HG03135 (cell line): ENCODE results near the gene RANBP3.

Experiments used
- ATAC-seq: cut with Tn5 transposase; IDR thresholded peaks from one replicate; pipeline ENCODE4 v1.9.1; 2021; ENCODE audit warnings: mild to moderate bottlenecking, moderate library complexity; ENCODE audit not compliant: unreplicated experiment

Gene RANBP3

DNA sequence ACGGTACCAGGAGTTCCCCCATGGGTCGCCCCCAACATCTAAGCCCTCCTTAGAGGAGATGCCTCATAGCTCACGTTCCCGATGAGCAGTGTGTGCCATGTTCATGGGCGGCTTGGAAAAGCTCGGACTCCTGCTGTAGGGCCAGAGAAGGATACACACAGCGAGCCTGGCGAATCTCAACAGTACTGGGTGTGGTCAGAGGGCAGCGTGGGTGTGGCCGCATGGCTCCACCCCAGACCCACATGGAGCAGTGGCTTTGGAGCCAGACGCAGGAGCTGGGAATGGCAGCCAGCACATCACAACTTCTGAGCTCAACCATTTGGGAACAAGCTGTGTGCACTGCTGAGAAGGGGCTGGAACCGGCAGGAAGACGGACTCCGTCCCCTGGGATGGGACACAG lies 48.3 kb downstream of the RANBP3 start:
- no peak for ATAC-seq

- ATAC-seq: no peak
Measured at GRCh38 chr19:5929179-5929578, 48.8 kb downstream of the RANBP3 start.

GRCh38 chr19:5927441-5927821 lies 50.5 kb downstream of the RANBP3 start:
- ATAC-seq: peak; percentile 65

DNA sequence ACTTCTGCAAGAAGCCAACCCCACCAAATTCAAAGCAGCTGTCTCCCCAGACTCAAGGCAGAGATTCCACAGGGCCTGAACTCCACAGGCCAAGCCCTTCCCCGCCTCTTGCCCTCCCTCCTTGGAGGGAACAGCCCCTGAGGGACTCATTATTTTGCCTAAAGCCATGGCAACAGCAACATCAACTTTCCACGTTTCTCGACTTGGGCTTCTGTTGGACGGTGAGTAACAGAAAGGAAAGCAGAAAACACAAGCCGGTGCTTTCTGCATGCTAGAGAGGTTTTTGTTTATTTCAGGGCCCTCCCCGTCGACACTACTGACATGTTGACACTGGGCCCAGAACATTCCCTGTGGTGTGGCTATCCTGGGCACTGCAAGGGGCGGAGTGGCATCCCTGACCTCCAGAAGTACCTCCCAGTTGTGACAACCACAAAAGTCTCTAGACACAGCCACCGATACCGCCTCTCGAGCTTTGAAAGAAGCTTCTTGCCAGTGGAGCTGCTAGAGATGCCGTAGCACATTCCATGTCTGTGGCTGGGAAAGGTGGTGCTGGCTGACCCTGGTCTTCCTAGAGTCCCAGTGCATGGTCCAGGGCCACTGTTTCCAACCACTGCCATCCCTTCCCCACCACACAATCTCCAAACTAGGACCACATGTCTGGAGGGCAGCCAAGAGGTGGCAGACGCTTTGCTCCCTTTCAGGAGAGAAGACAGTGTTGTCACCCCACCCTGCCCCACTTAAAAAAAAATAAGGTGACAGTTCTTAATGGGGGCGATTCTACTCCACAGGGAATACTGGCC lies 51.1 kb downstream of the RANBP3 start:
- no peak for ATAC-seq

DNA sequence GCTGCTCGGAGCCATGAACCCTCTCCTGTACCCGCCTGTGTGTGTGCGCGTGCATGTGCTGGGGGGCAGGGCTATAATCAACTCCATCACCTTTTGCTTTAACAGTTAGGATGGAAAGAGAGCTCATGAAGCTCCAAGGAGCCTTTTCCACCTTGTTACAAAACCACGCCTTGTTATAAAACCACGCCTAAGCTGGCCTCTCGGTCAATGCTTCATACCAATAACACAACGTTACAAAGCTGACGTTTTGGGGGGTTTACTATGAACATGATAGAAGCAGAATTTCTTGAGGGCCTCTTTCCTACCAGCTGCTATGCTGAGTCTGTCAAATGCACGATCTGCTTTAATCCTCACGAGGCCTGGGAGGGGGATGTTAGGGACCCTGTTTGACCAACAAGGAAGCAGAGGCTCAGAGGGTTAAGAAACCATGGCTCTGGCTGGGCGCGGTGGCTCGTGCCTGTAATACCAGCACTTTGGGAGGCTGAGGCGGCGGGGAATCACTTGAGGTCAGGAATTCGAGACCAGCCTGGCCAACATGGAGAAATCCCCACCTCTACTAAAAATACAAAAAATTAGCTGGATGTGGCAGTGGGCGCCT lies 52.0 kb downstream of the RANBP3 start:
- no peak for ATAC-seq

DNA sequence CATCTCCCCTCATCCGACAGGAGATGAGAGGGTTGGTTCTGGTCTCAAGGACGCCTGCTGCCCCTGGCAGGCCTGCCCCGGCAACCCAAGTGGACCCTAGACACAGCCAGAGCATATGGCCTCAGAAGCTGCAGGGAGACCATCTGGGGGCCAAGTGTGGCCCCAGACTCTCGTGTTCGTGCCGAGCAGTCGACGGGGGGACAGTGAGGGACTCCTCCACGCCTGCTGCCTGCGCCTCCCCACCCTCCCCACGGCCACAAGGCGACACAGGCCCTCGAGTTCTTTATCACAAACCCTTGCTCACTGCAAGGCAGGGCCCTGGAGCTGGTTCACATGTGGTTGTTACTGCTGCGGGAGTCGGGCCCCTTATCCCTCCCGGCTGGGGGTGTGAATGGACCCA lies 54.6 kb downstream of the RANBP3 start:
- ATAC-seq: no peak

- no peak for ATAC-seq
Measured at GRCh38 chr19:5922161-5922545, 55.8 kb downstream of the RANBP3 start.

- no peak for ATAC-seq
Measured at GRCh38 chr19:5921516-5922160, 56.3 kb downstream of the RANBP3 start.

DNA sequence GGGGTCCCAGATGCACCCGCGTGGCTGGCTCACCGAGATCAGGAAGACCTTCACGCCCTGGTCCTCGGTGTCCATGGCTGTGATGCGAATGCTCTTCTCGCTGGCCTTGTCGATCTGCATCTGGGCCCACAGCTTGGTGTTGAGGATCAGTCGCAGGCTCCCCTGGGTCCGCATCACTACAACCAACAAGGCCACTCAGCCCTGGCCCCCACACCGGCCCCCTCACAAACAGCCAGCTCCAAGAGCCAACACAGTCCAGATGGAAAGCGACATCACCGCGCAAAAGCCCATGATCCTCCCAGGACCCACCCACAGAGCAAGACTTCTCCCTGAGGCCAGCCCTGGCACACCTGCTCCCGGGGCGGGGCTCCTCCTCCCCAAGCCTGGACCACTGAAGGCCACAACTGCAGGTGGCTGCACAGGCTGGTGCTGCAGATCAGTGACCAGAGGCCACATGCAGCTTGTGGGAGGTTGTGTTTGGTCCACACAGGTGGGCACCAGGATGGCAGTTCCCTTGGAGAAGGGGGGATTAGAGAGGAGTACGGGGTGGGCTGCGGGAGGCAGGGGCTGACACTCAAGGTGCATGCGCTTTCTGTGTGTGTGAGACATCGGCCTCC lies 59.4 kb downstream of the RANBP3 start:
- no peak for ATAC-seq

DNA sequence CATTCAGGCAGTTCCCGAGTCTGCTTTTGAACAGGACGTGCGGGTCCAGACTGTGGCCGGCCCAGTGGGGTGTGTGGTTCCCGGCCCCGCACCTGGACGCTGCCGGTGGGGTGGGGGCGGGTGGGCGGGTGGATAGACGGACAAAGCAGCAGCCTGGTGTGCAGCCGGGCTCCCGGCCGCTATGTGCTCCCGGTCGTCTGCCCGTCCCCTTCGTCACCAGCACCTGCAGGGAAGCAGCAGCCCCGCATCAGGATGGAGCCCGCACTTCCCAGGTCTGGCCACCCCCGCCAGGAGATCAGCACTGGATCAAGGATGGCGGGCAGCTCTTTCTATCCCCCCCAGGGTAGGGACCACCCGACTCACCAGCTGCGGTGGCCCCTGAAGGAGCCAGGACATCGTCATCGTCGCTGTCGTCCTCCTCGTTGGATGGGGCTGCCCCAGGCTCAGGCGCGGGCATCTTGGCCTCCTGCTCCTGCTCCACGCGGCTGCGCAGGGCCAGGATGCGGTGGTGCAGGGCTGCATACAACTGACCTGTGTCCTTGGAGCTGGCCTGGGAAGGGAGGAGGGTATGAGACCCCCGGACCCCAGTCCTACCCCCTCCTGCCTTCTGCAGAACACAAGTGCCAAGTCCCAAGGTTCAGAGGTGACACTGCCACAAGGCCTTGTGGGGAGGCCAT lies 60.4 kb downstream of the RANBP3 start:
- no peak for ATAC-seq

DNA sequence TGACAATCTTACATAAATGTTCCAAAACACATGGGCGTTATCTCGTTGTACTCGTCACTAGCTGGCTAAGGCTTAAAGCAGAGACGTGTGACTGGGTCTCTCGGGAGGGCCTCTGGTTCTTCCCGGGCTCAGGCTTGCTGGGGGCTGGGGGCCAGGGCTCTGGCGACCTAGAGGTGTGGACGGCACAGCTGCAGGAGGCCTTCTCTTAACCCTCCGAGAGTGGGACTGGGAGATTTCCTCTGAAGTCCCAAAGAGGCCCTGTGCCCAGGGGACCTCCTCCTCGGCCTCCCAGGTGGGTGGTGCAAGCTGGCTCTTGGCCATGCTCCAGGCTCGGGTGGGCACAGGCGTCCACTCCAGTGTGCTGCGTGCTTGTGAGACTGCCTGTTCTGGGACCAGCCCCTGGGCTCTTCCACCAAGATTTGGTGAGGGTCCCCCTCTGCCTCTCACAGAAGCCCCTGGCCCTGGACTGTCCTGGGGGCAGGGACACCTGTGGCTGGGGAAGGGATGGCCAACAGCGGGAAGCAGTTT lies 61.7 kb downstream of the RANBP3 start:
- no peak for ATAC-seq

- ATAC-seq: no peak
Measured at GRCh38 chr19:5915782-5916165, 62.2 kb downstream of the RANBP3 start.

DNA sequence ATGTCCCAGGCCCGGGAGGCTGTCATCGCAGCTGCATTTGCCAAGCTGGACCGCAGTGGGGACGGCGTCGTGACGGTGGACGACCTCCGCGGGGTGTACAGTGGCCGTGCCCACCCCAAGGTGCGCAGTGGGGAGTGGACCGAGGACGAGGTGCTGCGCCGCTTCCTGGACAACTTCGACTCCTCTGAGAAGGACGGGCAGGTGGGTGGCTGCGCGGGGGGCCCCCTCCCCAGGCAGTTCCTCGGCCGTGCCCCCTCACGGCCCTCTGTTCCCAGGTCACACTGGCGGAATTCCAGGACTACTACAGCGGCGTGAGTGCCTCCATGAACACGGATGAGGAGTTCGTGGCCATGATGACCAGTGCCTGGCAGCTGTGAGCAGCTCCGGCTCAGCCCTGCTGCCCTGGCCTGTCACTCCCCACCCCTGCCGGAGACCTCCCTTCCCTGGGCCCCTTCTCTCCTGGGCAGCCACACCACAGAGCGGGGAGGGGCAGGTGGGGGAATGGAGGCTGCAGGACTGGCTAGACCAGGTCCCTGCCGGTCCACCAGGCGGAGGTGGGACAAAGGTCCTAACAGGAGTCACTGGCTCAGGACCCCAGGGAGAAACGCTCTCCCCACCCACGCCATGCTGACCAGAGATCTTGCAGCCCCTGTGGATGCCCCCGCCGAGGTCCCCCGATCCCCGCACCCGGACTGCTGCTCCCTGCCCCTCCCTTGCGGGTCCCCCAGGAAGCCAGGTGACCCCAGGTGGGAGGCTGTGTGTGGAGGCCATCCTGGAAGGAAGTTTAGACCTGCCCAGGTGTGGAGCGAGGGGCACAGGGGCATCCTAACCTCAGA lies 62.8 kb downstream of the RANBP3 start:
- no peak for ATAC-seq

DNA sequence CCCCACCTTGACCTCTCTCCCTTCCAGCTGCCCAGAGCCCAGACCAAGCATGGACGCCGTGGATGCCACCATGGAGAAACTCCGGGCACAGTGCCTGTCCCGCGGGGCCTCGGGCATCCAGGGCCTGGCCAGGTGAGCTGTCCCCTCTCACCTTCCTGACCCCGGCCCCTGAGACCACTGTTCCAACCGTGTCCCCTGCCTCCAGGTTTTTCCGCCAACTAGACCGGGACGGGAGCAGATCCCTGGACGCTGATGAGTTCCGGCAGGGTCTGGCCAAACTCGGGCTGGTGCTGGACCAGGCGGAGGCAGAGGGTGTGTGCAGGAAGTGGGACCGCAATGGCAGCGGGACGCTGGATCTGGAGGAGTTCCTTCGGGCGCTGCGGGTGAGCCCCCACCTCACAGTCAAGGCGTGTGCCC lies 63.6 kb downstream of the RANBP3 start:
- no peak for ATAC-seq

GRCh38 chr19:5913739-5914357 lies 64.1 kb downstream of the RANBP3 start, which contains the start of gene CAPS:
CAPS (plus strand) TSS chr19:5914254; CDS start chr19:5914407, 153 bp downstream.
- no peak for ATAC-seq

- ATAC-seq: no peak
Measured at GRCh38 chr19:5911366-5911765, 66.6 kb downstream of the RANBP3 start.

GRCh38 chr19:5910638-5910907 lies 67.4 kb downstream of the RANBP3 start:
- ATAC-seq: no peak

- no peak for ATAC-seq
Measured at GRCh38 chr19:5908773-5909442, 69.0 kb downstream of the RANBP3 start.

DNA sequence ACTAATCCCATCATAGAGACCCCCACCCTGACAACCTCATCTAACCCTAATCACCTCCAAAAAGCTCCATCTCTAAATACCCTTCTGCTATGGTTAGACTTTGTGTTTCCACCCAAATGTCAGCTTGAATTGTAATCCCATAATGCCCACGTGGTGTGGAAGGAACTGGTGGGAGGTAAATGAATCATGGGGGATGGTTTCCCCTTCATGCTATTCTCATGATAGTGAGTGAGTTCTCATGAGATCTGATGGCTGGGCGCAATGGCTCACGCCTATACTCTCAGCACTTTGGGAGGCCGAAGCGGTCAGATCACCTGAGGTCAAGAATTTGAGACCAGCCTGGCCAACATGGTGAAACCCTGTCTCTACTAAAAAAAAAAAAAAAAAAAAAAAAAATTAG lies 70.7 kb downstream of the RANBP3 start:
- no peak for ATAC-seq
